ENCODE results near the gene ADAM11. TPM values are rescaled to one million over a fixed set of nuclear protein-coding genes. Genes with fewer than 3 reads are reported as not detected.

ADAM11 gene
- total RNA-seq, 1 experiment from 2014 or later: 0.46 TPM

DNA sequence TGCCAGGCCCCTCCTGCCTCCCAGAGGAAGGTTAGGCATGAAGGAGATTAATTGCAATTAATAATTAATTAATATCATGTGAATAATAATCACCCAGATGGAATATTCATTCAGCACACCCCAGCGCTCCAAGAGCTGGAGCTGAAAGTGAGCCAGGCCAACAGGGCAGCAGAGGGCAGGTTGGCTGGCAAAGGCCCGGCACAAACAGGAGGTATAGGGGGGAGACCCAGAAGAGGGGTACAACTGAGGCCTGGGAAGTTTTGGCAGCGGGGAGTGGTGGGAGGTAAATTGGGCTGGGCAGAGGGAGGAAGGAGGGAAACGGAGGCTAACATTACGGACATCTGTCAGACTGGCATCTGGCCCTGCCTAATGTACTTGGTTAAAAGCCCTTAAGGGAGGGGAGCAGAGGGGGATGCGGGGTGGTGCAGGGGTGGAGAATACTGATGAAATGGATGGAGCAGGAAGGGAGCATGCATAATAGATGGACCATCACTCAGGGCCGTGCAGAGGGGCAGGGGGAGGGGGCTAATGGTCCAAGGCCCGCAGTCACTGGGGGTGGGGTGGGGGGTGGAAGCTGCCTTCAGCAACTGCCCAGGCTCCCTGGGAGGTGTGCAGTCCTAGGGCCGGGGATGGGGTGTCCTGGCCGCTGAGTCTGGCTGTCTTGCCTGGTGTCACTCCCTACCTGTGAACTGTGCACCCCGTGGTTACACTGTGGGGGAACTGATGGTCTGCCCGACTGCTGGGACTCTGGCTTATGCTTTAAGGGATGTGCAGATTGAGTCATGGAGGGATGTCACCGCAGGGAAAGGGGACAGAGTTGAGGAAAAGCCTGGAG lies 1.9 kb downstream of the ADAM11 start:
- H3K4me2 ChIP-seq: no peak overlapping the region
- intact Hi-C loops (cut with micrococcal nuclease; ENCODE audit: unreplicated experiment): no loop called here
- H3K79me2 ChIP-seq (ENCODE audit: low read depth): no peaks in the 10 kb centered on the region
- CTCF ChIA-PET: interaction anchor here (0.6 kb wide), 1 partner anchor 70 kb away, joined by 9 read pairs; no protein-coding TSS in a partner anchor
- DNase-seq: no peak
- no peaks in the 10 kb centered on the region for H3K9me3 ChIP-seq (ENCODE audit: insufficient read depth, low read depth)
- TF ChIP-seq EZH2 (IDR thresholded peaks at IDR 0.05; ENCODE audit: low read depth): no peak
- TF ChIP-seq, protein P1, sequence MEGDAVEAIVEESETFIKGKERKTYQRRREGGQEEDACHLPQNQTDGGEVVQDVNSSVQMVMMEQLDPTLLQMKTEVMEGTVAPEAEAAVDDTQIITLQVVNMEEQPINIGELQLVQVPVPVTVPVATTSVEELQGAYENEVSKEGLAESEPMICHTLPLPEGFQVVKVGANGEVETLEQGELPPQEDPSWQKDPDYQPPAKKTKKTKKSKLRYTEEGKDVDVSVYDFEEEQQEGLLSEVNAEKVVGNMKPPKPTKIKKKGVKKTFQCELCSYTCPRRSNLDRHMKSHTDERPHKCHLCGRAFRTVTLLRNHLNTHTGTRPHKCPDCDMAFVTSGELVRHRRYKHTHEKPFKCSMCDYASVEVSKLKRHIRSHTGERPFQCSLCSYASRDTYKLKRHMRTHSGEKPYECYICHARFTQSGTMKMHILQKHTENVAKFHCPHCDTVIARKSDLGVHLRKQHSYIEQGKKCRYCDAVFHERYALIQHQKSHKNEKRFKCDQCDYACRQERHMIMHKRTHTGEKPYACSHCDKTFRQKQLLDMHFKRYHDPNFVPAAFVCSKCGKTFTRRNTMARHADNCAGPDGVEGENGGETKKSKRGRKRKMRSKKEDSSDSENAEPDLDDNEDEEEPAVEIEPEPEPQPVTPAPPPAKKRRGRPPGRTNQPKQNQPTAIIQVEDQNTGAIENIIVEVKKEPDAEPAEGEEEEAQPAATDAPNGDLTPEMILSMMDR (conservative IDR thresholded peaks at IDR 0.05): no peak
- peaks cover 28% of the 10 kb centered on the region for H3K27me3 ChIP-seq (ENCODE audit: insufficient read depth, low read depth)
- no peak overlapping the region for H3K27ac ChIP-seq
- no peaks in the 10 kb centered on the region for H3K36me3 ChIP-seq (ENCODE audit: low read depth)
- BruUV-seq (replicated peaks): no TSS peak
- no peaks in the 10 kb centered on the region for H3K4me1 ChIP-seq (replicated peaks; ENCODE audit: insufficient read depth)
- H4K20me1 ChIP-seq (ENCODE audit: insufficient read depth): no peaks in the 10 kb centered on the region
- peaks cover 4% of the 10 kb centered on the region; the same call in 1 of the 2 replicates for H3F3A ChIP-seq (ENCODE audit: insufficient read depth, low read depth)
- POLR2A ChIA-PET (ENCODE audit: unreplicated experiment): no interaction called here
- no peaks in the 10 kb centered on the region for H3K9me2 ChIP-seq (ENCODE audit: insufficient read depth)
- no peak overlapping the region for H2AFZ ChIP-seq
- H3K4me3 ChIP-seq: no peak overlapping the region

DNA sequence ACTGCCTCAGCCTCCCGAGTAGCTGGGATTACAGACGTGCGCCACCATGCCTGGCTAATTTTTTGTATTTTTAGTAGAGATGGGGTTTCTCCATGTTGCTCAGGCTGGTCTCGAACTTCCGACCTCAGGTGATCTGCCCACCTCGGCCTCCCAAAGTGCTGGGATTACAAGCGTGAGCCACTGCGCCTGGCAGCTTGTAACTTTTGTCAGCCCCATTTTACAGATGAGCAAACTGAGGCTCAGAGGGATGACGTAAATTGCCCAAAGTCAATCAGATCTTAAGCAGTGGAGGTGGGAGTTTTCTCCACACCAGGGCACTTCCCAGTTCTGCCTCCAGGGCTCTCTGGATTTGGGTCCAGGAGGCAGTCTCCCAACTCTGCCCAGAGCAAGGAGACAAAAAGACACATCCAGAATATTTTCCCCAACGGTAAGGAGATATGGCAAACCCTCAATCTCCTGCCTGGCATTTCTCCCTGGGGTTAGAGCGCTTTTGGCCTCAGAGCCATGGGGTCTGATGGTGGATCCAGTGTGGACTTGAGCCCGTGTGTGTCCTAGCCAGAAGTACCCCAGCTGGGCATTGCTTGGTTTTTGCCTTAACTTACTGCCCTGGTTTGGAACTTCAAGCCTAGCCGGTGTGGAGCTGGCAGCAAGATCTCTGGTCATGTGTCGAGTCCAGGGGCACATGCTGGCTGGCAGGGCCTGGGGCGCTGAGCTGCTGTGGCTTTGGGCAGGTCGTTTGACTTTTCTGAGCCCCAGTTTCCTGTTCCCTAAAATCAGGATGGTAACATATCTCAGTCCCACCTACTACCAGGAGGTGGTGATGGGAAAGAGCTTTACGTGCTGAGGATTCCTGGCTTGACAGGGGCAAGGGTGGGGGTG lies 3.4 kb downstream of the ADAM11 start:
- Histone ChIP-seq H3F3A (ENCODE audit: insufficient read depth, low read depth) (peaks cover 4% of the 10 kb centered on the region; the same call in 1 of the 2 replicates), H3K27ac (no peak overlapping the region), H3K4me2 (no peak overlapping the region), H3K27me3 (ENCODE audit: insufficient read depth, low read depth) (peaks cover 26% of the 10 kb centered on the region), H4K20me1 (ENCODE audit: insufficient read depth) (no peaks in the 10 kb centered on the region), H3K4me3 (no peak overlapping the region), H3K36me3 (ENCODE audit: low read depth) (no peaks in the 10 kb centered on the region), H3K9me3 (ENCODE audit: insufficient read depth, low read depth) (no peaks in the 10 kb centered on the region), H3K4me1 (replicated peaks; ENCODE audit: insufficient read depth) (no peaks in the 10 kb centered on the region), H2AFZ (no peak overlapping the region), H3K79me2 (ENCODE audit: low read depth) (no peaks in the 10 kb centered on the region), H3K9me2 (ENCODE audit: insufficient read depth) (no peaks in the 10 kb centered on the region)
- POLR2A ChIA-PET (ENCODE audit: unreplicated experiment): interaction anchor here (0.6 to 0.7 kb wide), 2 partner anchors 14 to 416 kb away, joined by 4 to 5 read pairs; no protein-coding TSS in a partner anchor
- no TSS peak for BruUV-seq (replicated peaks)
- intact Hi-C loops (cut with micrococcal nuclease; ENCODE audit: unreplicated experiment): no loop called here
- no peak for DNase-seq
- CTCF ChIA-PET: interaction anchor here (0.6 kb wide), 1 partner anchor 180 kb away, joined by 6 read pairs; no protein-coding TSS in a partner anchor
- TF ChIP-seq, protein P1 (conservative IDR thresholded peaks at IDR 0.05): no peak

DNA sequence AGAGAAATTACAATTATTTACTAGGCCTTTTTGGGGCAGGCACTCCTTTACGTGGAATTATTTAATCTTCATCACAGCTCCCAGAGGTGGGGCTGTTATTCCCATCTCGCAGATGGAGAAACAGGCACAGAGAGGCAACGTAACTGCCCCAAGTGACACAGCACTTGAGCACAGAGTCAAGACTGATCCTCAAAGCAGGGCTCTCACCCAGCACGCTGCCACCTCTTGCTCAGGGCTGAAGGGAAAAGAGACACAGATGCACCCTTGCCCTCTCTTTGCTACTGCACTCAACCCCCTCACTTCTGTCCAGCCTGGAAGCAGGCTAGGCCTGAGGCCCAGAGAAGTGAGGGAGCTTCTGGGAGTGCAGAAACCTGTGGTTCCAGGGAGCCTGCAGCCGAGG lies 4.4 kb downstream of the ADAM11 start:
- Histone ChIP-seq H3K4me2 (no peak overlapping the region), H3K27ac (no peak overlapping the region), H3K79me2 (ENCODE audit: low read depth) (no peaks in the 10 kb centered on the region), H3K36me3 (ENCODE audit: low read depth) (no peaks in the 10 kb centered on the region), H3K4me1 (replicated peaks; ENCODE audit: insufficient read depth) (no peaks in the 10 kb centered on the region), H2AFZ (no peak overlapping the region), H3F3A (ENCODE audit: insufficient read depth, low read depth) (peaks cover 4% of the 10 kb centered on the region; the same call in 1 of the 2 replicates), H3K9me3 (ENCODE audit: insufficient read depth, low read depth) (no peaks in the 10 kb centered on the region), H3K27me3 (ENCODE audit: insufficient read depth, low read depth) (peaks cover 17% of the 10 kb centered on the region), H4K20me1 (ENCODE audit: insufficient read depth) (no peaks in the 10 kb centered on the region), H3K9me2 (ENCODE audit: insufficient read depth) (no peaks in the 10 kb centered on the region), H3K4me3 (no peak overlapping the region)
- TF ChIP-seq, protein P1 (conservative IDR thresholded peaks at IDR 0.05): no peak
- no peak for TF ChIP-seq EZH2 (IDR thresholded peaks at IDR 0.05; ENCODE audit: low read depth)
- ChIA-PET POLR2A (ENCODE audit: unreplicated experiment) (interaction anchor here (0.7 kb wide), 1 partner anchor 13 kb away, joined by 4 read pairs; no protein-coding TSS in a partner anchor), CTCF (interaction anchor here (0.6 kb wide), 2 partner anchors 179 to 286 kb away, joined by 6 read pairs; no protein-coding TSS in a partner anchor)
- intact Hi-C loops (cut with micrococcal nuclease; ENCODE audit: unreplicated experiment): no loop called here
- DNase-seq: no peak
- no TSS peak for BruUV-seq (replicated peaks)

Measured in PC-9 (cell line).